ENCODE results near the gene USP47. TPM values are rescaled to one million over a fixed set of nuclear protein-coding genes. Genes with fewer than 3 reads are reported as not detected.

USP47 gene
- total and polyA plus RNA-seq, 2 experiments from 2014 or later, result 16.3 to 36.7 TPM

GRCh38 chr11:12003336-12003735 is 161.6 kb downstream of the USP47 start (continued):
- TF ChIP-seq ZNF462 (CRISPR knock-in tag; IDR thresholded peaks at IDR 0.05) (no peak), CTCF (conservative IDR thresholded peaks at IDR 0.05; ENCODE audit: low read depth in 2 of 2) (no peak)

DNA sequence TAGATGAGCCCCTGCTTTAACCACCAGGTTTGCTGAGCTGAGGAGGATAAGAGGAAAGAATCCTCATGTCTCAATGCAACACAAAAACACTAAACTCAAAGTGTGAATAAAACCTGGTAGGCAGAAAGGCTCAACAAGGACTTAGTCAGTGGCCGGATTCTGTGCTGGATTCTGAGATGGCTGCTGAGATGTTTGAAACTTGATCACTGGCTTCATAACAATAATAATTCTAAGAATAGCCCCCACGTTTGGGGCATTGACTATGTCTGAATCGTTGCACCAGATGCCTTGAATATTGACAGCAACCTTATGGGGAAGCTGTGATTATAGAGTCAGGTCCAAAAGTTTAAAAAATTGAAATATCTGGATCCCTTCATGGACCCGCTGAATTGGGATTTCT is 162.0 kb downstream of the USP47 start:
- H4K20me1 ChIP-seq (replicated peaks; ENCODE audit: insufficient read depth), result peaks cover 12% of the 10 kb centered on the region
- H3K79me2 ChIP-seq (replicated peaks; ENCODE audit: insufficient read depth), result peaks cover 3% of the 10 kb centered on the region; the same call in 1 of the 2 replicates
- peaks cover 10% of the 10 kb centered on the region for H3K27me3 ChIP-seq (ENCODE audit: insufficient read depth)
- no peak for ATAC-seq
- no peak for DNase-seq (ENCODE audit: low spot score)
- peaks cover 7% of the 10 kb centered on the region; the same call in 1 of the 2 replicates for H3K36me3 ChIP-seq (ENCODE audit: insufficient read depth)
- no peak overlapping the region for H3K27ac Mint-ChIP-seq
- H3K27ac ChIP-seq (ENCODE audit: low read depth), result no peak overlapping the region
- H3K9me2 ChIP-seq (ENCODE audit: insufficient read depth), result no peaks in the 10 kb centered on the region
- no peaks in the 10 kb centered on the region for H3F3A ChIP-seq (replicated peaks; ENCODE audit: low read depth)
- no peak overlapping the region for H3K4me3 Mint-ChIP-seq
- no peak overlapping the region for H2AFZ ChIP-seq
- H3K36me3 Mint-ChIP-seq (ENCODE audit: low read depth), result peaks cover 4% of the 10 kb centered on the region; the same call in 2 of the 3 replicates
- H3K4me1 ChIP-seq (ENCODE audit: insufficient read depth), result peaks cover 5% of the 10 kb centered on the region; the same call in 1 of the 2 replicates
- no peak overlapping the region for H3K4me2 ChIP-seq
- H3K9me3 Mint-ChIP-seq, result no peaks in the 10 kb centered on the region
- no peak overlapping the region for H3K4me3 ChIP-seq
- H3K27me3 Mint-ChIP-seq (ENCODE audit: insufficient read depth, low read depth, poor library complexity), result peaks cover 6% of the 10 kb centered on the region
- H3K4me1 Mint-ChIP-seq, result peaks cover 3% of the 10 kb centered on the region; the same call in 2 of the 3 replicates
- TF ChIP-seq CTCF (conservative IDR thresholded peaks at IDR 0.05; ENCODE audit: low read depth in 2 of 2) (no peak), EZH2phosphoT487 (IDR thresholded peaks at IDR 0.05; ENCODE audit: unreplicated experiment) (no peak), ZNF462 (CRISPR knock-in tag; IDR thresholded peaks at IDR 0.05) (no peak), STAT1 (IDR thresholded peaks at IDR 0.05; ENCODE audit: unreplicated experiment) (no peak)
